Neural cell (in vitro differentiated cells): Measurements from ENCODE around the gene POLD4.

ENCODE experiments used
- EP300 ChIP-seq: fragments of 450-650 bp; conservative IDR thresholded peaks from 2 replicates; pipeline ENCODE4 v1.6.1; 2014; ENCODE audit warnings: antibody characterized with exemption, mild to moderate bottlenecking, moderate library complexity; ENCODE audit not compliant: poor library complexity, severe bottlenecking
- EZH2 ChIP-seq: fragments of 200-600, 300-800 bp; shearing (Covaris generic), sonication (generic); IDR thresholded peaks from 2 replicates; pipeline ENCODE4 v1.6.1; 2014; ENCODE audit warnings: antibody characterized with exemption, low read length, borderline replicate concordance, mild to moderate bottlenecking; ENCODE audit not compliant: insufficient read depth, poor library complexity, severe bottlenecking
- MXI1 ChIP-seq: fragments of 450-650 bp; conservative IDR thresholded peaks from 2 replicates; pipeline ENCODE4 v1.6.1; 2014; ENCODE audit warnings: antibody characterized with exemption, mild to moderate bottlenecking; ENCODE audit not compliant: poor library complexity, severe bottlenecking
- POLR2AphosphoS5 ChIP-seq: IDR thresholded peaks from 2 replicates; pipeline ENCODE4 v1.6.1; 2012
- RAD21 ChIP-seq: fragments of 450-650 bp; conservative IDR thresholded peaks from 2 replicates; pipeline ENCODE4 v1.6.1; 2014; ENCODE audit warnings: antibody characterized with exemption, mild to moderate bottlenecking, moderate library complexity
- REST ChIP-seq: IDR thresholded peaks from 2 replicates; pipeline ENCODE4 v1.6.1; 2012; ENCODE audit warnings: borderline replicate concordance
- SMC3 ChIP-seq: fragments of 450-650 bp; conservative IDR thresholded peaks from 2 replicates; pipeline ENCODE4 v1.6.1; 2014; ENCODE audit warnings: antibody characterized with exemption, mild to moderate bottlenecking, moderate library complexity; ENCODE audit not compliant: poor library complexity
- TAF1 ChIP-seq: IDR thresholded peaks from 2 replicates; pipeline ENCODE4 v1.6.1; 2012; ENCODE audit warnings: low read depth
- TF ChIP-seq, protein P1 (sequence below): fragments of 450-650 bp; IDR thresholded peaks from 2 replicates; pipeline ENCODE4 v1.5.1; 2014; ENCODE audit warnings: antibody characterized with exemption, mild to moderate bottlenecking, moderate library complexity; ENCODE audit not compliant: poor library complexity, severe bottlenecking

DNA sequence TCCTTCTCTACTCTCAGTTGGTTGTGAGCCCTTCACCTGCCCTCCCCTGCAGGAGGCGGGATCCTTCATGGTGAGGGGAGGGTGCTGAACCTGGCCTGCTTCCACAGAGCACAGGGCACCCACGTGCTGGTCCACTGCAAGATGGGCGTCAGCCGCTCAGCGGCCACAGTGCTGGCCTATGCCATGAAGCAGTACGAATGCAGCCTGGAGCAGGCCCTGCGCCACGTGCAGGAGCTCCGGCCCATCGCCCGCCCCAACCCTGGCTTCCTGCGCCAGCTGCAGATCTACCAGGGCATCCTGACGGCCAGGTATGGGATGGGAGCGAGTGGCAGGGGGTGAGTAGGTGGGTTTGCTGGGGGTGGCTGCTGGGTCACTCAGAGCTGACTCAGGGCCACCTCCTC, 43.7 kb downstream of the POLD4 start:
- no peak for TF ChIP-seq EZH2
- TF ChIP-seq, protein P1, sequence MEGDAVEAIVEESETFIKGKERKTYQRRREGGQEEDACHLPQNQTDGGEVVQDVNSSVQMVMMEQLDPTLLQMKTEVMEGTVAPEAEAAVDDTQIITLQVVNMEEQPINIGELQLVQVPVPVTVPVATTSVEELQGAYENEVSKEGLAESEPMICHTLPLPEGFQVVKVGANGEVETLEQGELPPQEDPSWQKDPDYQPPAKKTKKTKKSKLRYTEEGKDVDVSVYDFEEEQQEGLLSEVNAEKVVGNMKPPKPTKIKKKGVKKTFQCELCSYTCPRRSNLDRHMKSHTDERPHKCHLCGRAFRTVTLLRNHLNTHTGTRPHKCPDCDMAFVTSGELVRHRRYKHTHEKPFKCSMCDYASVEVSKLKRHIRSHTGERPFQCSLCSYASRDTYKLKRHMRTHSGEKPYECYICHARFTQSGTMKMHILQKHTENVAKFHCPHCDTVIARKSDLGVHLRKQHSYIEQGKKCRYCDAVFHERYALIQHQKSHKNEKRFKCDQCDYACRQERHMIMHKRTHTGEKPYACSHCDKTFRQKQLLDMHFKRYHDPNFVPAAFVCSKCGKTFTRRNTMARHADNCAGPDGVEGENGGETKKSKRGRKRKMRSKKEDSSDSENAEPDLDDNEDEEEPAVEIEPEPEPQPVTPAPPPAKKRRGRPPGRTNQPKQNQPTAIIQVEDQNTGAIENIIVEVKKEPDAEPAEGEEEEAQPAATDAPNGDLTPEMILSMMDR = no peak
- no peak for TF ChIP-seq TAF1
- no peak for TF ChIP-seq POLR2AphosphoS5
- TF ChIP-seq MXI1 = no peak
- TF ChIP-seq RAD21 = no peak
- TF ChIP-seq REST = no peak
- no peak for TF ChIP-seq EP300
- no peak for TF ChIP-seq SMC3
